ENCODE data around the gene MAP6.

Gene MAP6

GRCh38 chr11:75549370-75549958 is 119.4 kb downstream of the MAP6 start:
- DNase-seq (ENCODE audit: low read depth) = no peak

- DNase-seq (ENCODE audit: low read depth) = no peak
These were observed 120.1 kb downstream of the MAP6 start for GRCh38 chr11:75548595-75549272.

DNA sequence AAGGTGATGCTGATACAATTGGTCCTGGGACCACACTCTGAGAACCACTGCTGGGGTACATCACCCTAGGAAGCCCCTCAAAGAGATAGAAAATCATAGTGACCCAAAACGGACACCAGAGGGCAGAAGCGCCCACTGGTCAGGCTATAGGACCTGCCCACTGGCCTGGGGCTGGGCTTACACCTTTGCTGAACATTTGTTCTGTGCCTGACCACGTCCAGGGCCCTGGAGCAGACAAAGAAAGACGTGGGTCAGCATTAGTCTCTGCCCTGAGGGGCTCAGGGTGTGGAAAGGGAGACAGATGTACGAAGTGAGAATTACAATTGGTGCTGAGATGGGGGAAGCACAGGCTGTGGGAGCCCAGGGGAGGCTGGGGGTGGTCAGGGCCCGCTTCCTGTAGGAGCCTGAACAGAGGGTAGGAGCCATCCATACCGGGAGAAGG is 121.2 kb downstream of the MAP6 start:
- peak; percentile 78 for DNase-seq (ENCODE audit: low read depth)

- DNase-seq (ENCODE audit: low read depth) = no peak
These were observed 121.7 kb downstream of the MAP6 start for GRCh38 chr11:75547177-75547576.

DNA sequence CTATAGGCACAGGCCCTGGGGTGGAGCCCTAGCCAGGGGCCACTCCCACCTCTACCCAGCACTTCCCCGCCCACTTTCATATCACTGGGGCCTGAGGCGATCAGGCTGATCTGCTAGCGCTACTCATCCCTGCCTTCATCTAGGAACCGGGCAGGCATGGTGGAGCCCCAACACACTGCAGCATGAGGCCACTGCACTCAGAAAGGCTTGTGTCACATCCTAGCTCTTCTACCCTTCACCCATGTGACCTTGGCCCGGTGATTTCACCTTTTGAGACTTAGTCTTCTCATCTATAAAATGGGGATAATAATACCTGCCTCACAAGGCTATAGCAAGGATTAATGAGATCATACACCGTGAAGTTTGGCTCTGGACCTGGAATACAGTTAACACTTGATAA is 125.0 kb downstream of the MAP6 start:
- DNase-seq (ENCODE audit: low read depth) = no peak

DNA sequence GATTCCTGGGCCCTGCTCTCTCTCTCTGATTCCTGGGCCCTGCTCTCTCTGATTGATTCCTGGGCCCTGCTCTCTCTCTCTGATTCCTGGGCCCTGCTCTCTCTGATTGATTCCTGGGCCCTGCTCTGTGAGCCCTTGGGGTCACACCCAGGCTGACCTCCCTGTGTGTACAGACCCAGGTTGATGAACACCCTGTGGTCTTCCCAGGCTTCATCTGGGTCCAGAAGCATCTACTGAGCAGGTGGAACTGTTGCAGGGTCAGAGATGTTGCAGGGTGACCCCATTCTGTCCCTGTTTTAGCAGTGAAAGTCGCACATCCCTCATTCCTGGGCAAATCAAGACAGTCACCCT is 126.8 kb downstream of the MAP6 start:
- DNase-seq (ENCODE audit: low read depth) = no peak

- DNase-seq (ENCODE audit: low read depth) = no peak
These were observed 127.4 kb downstream of the MAP6 start for GRCh38 chr11:75541193-75542087.

GRCh38 chr11:75539459-75540334 is 129.1 kb downstream of the MAP6 start:
- DNase-seq (ENCODE audit: low read depth) = no peak

DNA sequence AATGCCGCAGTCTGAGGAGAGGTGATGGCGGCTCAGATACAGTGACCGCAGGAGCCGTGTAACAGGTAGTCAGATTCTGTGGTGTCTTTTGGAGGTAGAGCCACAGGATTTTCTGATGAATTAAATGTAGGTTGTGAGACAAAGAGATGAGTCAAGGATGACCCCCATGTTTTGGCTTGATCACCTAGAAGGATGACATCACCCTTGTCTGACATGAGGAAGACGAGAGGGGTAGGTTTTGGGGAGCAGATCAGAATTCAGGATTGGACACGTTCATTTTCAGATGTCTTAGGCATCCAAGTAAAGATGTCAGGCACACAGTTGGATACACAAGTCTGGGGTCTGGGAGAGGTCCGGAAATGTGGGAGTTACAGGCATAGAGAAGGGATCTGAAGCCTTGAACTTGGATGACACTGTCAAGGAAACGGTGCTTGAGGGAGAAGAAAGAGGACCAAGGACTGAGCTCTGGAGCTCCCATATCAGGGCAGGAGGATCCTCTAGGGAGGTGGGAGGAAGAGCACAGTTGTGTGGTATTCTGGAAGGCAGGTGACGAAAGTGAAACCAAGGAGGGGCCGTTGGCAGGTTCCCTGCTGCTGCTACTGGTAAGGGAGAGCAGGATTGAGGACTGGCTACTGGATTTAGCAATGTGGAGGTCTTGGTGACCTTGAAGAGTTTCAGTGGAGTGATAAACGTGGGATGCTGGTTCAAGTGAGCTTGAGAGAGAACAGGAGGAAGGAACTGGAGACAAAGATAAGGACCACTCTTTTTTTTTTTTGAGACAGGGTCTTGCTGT is 130.5 kb downstream of the MAP6 start:
- DNase-seq (ENCODE audit: low read depth) = no peak

- no peak for DNase-seq (ENCODE audit: low read depth)
These were observed 131.1 kb downstream of the MAP6 start for GRCh38 chr11:75537740-75538139.
